ENCODE data around the gene MVD. TPM values are rescaled to one million over a fixed set of nuclear protein-coding genes. Genes with fewer than 3 reads are reported as not detected.

MVD gene
- total and polyA plus RNA-seq, 2 of the 13 experiments (the other 11 are each of a cell fraction or from before 2014, with no cell fraction given) = 28.1 to 187 TPM

DNA sequence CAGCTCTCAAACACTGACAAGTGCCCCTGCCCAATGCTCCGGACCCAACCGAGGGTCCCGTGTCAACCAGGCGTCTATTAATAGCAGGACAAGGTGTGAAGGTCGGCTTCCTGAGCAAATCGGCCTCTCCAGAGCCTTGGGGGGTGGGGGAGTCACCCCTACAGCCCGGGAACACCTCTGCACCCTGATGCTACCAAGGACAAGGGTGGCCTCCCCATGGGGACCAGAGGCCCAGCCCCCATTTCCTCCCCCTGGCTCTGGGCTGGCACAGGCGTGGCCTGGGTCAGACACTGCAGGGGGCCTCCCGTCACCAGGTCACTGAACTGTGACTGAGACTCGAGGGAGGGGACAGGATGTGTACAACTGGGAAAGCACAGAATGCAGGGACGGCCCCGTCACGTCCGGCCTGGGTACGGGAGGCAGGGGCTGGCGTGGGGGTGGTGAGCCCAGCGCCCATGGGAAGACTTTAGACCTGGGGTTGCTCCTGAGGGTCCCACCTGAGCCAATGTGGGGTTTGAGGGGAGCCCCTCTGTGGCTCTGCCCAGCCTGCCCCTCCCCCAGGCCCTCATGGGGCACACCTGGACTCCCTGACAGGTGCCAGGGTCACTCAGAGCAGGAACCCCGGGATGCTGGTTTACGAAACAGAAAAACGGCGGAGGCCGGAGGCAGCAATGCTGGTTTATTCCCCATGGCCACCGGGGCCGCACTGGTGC lies 11.5 kb downstream of the MVD start (continued):
- TF ChIP-seq, protein P1, sequence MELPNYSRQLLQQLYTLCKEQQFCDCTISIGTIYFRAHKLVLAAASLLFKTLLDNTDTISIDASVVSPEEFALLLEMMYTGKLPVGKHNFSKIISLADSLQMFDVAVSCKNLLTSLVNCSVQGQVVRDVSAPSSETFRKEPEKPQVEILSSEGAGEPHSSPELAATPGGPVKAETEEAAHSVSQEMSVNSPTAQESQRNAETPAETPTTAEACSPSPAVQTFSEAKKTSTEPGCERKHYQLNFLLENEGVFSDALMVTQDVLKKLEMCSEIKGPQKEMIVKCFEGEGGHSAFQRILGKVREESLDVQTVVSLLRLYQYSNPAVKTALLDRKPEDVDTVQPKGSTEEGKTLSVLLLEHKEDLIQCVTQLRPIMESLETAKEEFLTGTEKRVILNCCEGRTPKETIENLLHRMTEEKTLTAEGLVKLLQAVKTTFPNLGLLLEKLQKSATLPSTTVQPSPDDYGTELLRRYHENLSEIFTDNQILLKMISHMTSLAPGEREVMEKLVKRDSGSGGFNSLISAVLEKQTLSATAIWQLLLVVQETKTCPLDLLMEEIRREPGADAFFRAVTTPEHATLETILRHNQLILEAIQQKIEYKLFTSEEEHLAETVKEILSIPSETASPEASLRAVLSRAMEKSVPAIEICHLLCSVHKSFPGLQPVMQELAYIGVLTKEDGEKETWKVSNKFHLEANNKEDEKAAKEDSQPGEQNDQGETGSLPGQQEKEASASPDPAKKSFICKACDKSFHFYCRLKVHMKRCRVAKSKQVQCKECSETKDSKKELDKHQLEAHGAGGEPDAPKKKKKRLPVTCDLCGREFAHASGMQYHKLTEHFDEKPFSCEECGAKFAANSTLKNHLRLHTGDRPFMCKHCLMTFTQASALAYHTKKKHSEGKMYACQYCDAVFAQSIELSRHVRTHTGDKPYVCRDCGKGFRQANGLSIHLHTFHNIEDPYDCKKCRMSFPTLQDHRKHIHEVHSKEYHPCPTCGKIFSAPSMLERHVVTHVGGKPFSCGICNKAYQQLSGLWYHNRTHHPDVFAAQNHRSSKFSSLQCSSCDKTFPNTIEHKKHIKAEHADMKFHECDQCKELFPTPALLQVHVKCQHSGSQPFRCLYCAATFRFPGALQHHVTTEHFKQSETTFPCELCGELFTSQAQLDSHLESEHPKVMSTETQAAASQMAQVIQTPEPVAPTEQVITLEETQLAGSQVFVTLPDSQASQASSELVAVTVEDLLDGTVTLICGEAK (IDR thresholded peaks at IDR 0.05) = no peak; the same call in 1 of the 2 replicates
- TF ChIP-seq, protein P1 (CRISPR knock-in tag; IDR thresholded peaks at IDR 0.05) = peak; percentile 36; the same call in 1 of the 2 replicates
- peak; percentile 70; the same call in 1 of the 2 replicates for TF ChIP-seq ZNF232 (CRISPR knock-in tag; IDR thresholded peaks at IDR 0.05; ENCODE audit: borderline replicate concordance)
- TF ChIP-seq, protein P2, sequence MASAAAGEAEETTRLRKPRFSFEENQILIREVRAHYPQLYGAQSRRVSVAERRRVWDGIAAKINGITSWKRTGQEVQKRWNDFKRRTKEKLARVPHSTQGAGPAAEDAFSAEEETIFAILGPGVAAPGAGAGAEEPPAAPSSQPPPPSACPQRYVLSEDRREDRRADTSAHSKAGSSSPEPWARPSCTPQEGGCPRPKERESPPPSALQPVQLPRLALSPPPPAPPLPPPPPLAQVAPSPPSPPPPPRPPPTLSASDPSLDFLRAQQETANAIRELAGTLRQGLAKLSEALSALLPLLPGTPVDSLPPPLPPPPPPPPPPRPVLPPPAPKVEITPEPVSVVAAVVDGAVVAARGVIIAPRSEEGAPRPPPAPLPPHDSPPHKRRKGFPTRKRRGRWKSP (CRISPR knock-in tag; IDR thresholded peaks at IDR 0.05) = peak; percentile 94
- TF ChIP-seq IRX3 (CRISPR knock-in tag; IDR thresholded peaks at IDR 0.05; ENCODE audit: borderline replicate concordance, low read depth) = peak; percentile 90; the same call in 1 of the 2 replicates
- no peak for TF ChIP-seq JDP2 (CRISPR knock-in tag; IDR thresholded peaks at IDR 0.05; ENCODE audit: borderline replicate concordance)
- no peak for TF ChIP-seq TRIM24 (CRISPR knock-in tag; IDR thresholded peaks at IDR 0.05)
- TF ChIP-seq ZZZ3 (CRISPR knock-in tag; IDR thresholded peaks at IDR 0.05; ENCODE audit: borderline replicate concordance) = no peak; the same call in none of the 2 replicates
- TF ChIP-seq SOX13 (IDR thresholded peaks at IDR 0.05) = no peak
- peak in 1 of 2 experiments; percentile 72; a peak in 2 of 4 replicates for TF ChIP-seq SOX13 (CRISPR knock-in tag; conservative IDR thresholded peaks at IDR 0.05 in 1 of 2, IDR thresholded peaks at IDR 0.05 in 1 of 2)
- TF ChIP-seq, protein P3, sequence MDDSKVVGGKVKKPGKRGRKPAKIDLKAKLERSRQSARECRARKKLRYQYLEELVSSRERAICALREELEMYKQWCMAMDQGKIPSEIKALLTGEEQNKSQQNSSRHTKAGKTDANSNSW (CRISPR knock-in tag; IDR thresholded peaks at IDR 0.05; ENCODE audit: borderline replicate concordance) = no peak
- TF ChIP-seq ZNF879 (CRISPR knock-in tag; IDR thresholded peaks at IDR 0.05) = 0 out of 2 replicates have a peak, but pooled peaks have one; percentile 54
- no peak for TF ChIP-seq JUNB (CRISPR knock-in tag; IDR thresholded peaks at IDR 0.05; ENCODE audit: borderline replicate concordance)
- TF ChIP-seq ZNF30 (CRISPR knock-in tag; IDR thresholded peaks at IDR 0.05) = no peak
- TF ChIP-seq AKAP8 (CRISPR knock-in tag; IDR thresholded peaks at IDR 0.05) = peak; percentile 99
- peak; percentile 91 for TF ChIP-seq FOXO1 (CRISPR knock-in tag; IDR thresholded peaks at IDR 0.05)
- no peak for TF ChIP-seq MAFG (CRISPR knock-in tag; IDR thresholded peaks at IDR 0.05)
- peak; percentile 26; the same call in 1 of the 2 replicates for TF ChIP-seq TCF7 (IDR thresholded peaks at IDR 0.05; ENCODE audit: low read depth)

Measured in HepG2 (cell line).